ENCODE results near the gene CLIC5.

The CLIC5 gene

DNA sequence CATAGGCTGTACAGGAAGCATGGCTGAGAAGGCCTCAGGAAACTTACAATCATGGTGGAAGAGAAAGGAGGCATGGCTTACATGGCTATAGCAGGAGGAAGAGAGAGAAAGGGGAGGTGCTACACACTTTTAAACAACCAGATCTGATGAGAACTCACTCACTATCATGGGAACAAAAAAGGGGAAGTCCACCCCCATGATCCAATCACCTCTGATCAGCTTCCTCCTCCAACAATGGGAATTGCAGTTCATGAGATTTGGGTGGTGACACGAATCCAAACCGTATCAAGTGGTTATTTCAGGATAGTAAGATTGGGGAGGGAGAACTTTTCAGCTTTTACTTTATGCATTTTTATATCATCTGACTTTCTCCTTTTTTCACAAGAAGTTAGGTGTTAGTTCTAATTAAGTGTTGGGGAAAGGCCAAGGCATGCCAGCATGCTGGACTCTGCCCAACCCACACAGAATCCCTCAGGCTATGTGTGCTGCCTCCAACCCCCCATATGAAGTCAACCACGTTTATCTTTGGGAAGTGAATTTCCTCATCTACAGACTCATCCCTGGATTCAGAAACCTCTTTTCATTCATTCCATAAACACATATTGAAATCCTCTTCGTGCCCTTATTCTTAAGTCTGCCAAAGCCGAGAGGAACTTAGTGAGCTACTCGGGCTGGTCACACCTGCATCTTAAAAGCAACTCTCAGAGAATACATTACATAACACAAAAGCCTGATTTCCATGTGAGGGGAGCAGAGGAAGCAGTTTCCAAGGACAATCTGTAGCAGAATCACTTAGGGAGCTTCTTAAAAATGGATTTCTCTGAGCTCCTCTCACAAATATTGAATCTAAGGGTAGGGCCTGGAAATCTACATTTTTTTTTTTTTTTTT, 16.7 kb upstream of the CLIC5 start:
- peak in 1 of 2 experiments; percentile 4 for DNase-seq

DNA sequence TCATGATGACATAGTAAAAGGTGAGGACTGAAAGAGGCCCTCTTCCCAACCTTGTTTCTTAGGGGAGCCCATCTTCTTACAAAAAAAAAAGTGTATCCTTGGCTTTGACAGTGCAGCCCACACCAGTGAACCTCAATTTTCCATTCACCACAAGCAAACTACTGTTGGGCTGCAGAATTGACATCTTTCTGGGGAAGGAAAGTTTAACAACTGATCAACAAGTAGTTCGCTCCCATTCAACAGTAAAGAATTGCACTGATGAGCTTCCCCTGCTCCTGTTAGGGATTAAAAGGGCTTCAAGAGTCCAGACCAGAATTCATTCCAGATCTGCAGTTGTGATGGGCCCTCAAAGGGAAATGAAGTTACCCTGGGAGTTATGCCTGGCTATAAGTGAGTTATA, 13.9 kb upstream of the CLIC5 start:
- no peak for DNase-seq

DNA sequence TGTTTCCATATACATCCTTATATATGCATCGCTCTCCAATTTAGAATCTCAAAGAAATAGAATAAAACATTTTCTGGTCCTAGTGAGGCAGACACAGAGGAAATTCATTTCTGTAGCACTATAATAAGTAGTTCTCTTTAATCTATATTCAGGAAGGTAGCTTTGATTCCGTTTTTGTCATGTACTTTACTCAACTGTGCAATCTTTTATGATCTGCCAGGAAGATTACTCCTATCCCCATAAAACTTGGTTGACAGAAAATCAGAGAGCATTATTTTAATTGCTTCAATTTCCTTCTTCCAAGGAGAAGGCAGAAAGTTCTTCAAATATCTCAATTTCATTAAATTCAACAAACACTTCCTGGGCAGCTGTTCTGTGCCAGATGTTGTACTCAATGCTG, 10.6 kb upstream of the CLIC5 start:
- DNase-seq: no peak

DNA sequence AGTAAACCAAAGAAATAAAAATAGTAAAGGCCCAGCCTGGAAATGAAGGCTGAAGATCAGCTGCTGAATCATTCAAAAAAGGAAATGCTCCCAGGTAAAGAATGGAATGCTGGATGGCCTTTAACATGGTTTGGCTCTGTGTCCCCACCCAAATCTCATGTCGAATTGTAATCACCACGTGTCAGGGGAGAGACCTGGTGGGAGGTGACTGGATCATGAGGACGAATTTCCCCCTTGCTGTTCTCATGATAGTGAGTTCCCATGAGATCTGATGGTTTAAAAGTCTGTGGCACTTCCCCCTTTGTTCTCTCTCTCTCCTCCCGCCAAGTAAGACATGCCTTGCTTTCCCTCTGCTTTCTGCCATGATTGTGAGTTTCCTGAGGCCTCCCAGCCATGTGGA, 9.9 kb upstream of the CLIC5 start:
- DNase-seq: no peak

DNA sequence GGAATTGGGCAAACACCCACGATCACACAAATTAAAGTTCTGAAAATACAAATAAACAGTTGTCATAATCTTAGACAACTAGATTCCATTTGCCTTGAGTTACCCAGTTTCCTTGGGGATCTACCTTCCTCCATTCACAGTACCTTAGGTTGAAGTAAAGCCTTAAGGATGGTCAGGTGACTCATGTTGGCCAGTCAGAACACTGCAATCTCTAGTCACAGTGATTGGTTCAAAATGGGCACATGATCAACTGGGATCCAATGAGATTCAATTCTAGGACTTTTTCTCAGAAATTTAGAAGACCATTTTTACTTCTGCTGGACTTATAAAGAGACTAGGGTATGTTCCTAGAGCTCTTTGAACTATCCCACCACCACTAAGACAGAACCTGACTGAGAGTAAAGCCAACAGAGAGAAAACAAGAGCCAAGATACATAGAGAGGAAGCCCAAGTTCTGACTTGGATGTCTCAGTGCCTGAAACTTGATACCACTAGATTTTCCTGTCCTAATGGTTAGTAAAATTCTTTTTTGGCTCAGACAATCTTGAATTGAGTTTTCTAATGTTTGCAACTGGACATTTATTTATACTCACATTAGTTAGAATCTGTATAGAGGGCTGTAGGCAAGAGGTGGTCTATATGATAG, 8.6 kb upstream of the CLIC5 start:
- DNase-seq: no peak

DNA sequence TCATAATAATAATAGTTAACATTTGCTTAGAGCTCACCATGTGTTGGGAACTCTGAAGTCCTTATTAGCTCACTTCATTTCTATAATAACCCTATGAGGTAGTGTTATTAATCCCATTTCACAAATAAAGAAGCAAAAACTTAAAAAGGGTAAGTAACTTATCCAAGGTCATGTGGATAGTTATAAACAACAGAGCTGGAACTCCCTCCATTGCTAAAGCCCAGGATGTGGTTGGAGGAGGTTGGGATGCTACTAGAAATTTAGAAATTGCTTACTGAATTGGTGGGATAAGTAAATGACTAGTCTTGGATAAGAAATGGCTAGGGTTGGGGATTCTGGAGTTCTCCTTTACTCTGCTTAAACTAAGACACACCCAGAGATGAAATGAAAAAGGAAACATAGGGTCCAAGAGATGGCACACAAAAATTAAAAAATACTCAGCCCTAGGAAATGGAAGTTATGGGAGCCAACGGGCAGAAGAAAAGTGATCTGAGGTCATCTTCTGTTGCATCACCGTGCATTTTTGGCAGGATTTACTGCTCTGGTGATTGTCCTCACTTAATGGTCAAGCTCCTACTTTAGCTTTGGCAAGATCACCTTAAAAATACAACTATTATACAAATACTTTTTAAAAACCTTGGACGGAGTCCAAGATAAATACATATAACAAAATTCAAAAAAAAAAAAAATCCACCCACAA, 7.7 kb upstream of the CLIC5 start:
- no peak for DNase-seq

DNA sequence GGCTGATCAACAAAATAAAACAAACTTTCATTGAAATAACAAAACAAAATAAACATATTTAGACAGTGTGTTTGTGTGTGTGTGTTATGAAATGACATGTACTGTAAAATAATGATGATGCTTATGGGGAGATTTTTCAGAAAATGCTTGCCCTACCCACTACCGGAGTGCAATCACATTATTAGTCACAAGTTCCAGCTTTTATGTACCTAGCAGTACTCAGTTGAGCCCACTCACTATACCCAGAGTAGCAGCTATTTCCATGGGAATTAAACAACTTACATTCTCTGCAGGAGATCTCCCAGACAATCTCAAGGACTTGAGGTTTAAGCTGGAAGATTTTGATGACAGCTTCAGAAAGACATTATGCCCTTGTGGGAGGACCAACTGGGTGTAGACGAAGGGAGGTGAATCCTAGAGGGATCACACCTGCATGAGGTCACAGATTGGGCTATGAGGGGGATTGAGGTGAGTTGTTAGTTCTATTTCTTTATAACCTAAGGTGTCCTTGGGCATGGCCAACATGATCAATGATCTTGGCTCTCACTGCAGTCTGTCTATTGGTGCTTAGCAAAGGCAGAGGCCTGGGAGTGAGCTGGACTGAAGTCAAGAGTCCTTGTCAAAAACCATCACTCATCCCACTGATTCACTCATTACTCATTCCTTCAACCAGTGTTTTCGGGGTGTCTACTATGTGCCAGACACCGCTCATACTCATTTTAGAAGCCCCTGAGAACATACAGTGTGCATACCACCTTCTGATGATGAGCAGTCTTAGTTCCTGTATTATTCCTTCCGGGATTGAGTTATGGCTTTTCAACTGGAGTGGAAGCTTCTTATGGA, 6.7 kb upstream of the CLIC5 start:
- no peak for DNase-seq

DNA sequence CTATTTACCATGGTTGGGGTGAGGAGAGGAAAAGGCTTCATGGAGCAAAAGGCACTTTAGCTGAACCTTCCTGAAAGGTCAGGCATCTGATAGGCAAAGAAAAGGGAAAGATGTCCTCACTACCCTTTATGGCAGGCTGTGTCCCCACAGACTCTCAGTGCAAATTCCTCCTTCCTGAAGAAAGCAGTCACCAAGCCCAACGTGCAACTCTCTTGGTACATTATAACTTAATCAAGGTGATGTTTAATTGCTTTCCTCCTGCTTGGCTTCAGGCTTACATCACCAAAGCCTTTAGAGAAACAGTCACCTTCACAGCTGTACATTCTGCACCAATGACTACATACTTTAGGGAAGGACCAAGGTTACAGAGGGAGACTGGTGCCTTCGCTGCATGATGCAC, 2.1 kb upstream of the CLIC5 start:
- no peak for DNase-seq

DNA sequence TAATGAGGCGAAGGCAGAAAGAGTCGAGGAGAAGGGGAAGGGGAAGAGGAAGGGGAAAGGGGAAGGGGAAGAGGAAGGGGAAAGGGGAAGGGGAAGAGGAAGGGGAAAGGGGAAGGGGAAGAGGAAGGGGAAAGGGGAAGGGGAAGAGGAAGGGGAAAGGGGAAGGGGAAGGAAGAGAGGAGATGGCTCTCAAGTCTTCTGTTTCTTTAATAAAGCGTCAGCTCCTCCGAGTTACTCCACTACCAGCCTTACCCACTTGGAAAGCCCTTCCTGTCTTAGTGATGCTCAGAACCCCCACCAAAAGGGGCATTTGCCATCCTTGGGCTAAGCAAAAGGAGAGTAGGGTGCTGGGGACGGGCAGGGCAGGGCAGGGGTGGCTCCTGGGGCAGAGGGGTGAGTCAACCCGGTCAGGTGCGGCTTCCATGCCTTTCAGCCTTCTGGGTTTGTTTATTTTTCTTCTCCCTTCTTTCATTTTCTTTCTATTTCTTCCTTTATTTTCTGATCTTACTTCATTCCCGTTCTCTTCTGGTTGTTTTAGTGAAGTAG, 476 bp upstream of the CLIC5 start:
- DNase-seq: peak in 1 of 2 experiments; percentile 9

DNA sequence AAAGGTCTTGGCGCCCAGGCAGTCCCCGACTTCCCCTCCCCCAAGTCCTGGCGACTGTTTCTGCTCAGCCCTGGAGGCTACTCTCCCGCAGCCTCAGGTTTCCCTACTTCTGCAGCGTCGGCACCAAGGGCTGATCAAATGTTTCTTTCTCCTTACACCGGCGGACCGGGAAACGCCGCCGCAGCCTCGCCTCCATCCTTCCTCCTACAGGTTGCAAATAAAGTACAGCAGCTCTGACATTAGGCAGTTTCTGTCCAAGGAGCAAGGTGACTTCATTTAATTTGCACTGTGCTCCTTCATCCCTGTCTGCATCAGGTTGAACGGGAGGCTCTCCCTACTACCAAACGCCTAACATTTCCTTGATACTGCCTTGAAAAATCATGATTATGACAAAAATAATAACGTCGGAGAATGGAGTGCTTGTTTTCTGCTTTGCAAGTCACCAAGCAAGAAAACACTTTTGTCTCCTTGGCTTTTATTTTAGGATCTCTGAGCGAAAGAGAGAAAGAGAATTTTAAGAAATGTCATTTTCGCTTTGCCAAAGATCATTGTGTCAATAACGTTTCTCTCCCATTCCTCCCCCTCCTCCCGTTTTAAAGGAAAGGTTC, 1.0 kb downstream of the CLIC5 start:
- no peak for DNase-seq

DNA sequence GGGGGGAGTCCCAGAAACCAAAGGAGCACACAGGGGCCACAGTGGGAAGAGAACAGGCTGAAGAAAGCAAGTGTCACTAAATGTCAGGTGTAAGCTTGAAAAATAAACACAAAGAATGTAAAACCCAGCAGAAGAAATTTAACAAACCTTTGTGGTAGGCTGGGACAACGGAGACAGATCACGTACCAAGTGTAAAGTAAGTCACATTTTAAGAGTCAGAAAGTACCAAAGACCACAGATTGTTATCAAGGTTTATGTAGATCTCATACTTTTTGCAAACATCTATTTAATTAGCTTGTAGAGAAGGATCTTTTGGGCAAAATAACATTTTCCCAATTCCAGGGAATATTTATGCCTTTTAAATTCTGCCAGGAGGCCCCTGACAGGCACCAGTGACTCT, 1.6 kb downstream of the CLIC5 start:
- no peak for DNase-seq

DNA sequence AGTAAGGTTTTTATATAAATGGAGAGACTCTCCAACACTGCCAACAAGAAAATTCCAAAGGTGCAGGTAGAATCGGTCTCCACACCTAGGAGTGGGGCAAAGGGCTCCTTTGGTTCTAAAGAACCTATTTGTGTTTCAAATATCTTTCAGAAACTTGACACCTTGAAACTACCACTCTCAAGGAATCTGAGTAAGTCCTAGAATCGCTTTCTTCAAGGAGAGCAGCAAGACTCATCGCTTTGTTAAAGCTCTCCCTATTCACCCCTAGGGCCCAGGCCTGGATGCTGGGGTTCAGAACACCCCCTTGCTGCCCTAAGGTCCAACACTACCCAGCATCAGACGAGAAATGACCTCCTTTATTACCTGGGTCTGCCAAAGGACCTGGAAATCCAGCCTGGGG, 2.0 kb downstream of the CLIC5 start:
- DNase-seq: no peak

DNA sequence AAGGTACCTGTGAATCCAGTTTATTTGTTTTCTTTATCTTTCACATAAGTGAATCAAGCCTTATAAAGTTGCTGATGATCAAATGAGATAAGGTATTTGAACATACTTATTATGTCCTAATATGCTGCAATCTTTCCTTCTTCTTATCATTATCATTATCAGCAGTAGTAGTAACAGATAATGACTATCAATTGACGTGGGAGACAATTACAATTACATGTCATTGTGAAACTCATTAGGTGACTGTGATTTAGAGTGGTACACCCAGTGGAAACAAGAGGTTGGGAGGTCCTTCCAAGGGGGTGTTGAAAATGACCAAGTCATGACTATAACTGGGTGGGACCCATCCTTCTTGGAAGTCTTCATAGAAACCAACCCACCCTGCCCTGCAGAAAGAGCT, 2.8 kb downstream of the CLIC5 start:
- DNase-seq: no peak

DNA sequence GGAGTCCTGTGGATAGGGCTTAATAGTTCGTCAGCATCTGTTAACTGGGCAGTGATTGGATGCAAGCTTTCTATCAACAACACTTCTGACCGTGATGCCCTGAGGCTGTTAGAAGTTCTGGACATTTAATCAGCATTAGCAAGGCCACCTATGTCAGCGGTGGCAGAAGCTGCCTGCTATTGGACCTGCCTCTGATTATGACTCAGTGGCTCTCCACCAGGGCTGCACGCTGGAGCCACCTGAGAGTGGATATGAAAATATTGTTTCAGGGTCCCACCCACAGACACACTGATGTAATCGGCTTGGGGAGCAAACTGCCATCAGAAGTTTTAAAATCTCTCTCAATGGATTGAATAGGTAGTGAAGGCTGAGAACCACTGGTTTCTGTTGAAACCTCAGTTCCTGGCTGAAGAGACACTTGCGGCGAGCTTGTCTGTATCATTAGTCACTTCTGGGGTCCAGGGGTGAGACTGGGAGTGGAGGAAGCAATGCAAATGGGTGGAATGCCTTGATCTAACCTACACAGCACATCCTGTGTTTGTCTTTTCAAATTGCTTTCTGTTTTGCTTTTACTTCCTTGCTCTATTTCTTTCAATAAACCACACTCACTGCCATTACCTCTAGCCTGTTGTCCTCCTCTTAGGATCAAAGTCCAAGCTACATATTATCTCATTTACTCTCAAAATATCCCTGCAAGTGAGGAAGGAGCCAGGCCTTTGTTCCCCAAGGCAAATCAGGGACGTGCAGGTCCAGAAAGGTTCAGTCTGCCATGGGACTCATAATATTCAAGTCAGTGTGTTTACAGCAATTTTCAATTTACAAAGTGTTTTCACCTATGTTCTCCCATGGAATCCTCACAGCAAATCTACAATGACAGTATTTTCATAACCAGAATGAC, 4.2 kb downstream of the CLIC5 start:
- no peak for DNase-seq

DNA sequence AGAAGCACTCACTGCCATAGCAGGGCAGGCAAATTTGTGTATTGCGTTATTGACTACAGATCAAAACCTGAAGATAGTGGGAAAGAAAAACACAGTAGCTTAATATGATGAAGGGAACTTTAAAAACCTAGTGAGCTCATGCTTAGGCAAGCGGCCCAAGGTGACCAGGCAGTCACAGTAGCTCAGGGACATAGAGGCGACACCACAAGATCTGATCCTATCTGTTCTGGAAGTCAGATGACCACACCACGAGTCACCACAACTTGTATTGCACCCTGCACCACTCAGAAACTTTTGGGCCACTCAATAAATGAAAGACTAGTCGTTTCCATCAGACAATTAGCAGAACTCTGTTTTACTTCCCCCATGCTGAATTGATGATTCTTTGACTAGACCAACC, 4.9 kb downstream of the CLIC5 start:
- no peak for DNase-seq

DNA sequence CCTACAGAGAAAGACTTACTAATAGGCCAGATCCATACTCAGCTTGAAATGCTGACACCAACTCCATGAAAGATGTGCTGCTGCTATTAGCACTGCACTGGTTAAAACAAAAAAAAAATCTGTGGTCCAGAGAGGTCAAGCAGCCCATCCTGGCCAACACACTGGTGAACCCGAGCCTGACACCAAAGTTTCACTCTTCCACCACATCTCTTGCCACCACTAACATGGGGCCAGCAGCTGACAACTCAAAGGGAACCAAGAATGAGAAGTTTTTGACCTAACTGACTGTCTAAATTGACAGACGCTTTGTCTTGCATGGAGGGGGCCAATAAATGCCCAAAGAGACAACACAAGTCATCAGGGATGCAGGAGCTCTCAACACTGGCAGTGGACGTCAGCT, 5.4 kb downstream of the CLIC5 start:
- no peak for DNase-seq

DNA sequence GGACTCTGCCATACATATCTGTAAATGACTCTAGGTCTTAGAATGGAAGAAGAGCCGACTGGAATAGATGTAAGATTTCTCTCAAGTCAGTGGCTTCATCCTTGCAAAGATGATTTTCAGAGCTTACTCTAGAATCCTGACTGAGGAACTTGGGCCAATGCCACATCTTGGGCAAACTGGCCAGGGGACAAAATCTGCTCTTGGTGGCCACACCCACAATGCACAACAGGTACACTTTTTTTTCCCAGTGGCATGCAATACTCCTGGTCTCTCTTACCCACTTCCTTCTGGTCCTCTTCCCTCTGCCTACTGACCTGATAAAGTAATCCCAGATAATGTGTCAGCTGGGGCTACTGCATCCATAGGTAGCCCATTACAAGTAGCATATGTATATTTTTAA, 13.4 kb downstream of the CLIC5 start:
- DNase-seq: no peak

DNA sequence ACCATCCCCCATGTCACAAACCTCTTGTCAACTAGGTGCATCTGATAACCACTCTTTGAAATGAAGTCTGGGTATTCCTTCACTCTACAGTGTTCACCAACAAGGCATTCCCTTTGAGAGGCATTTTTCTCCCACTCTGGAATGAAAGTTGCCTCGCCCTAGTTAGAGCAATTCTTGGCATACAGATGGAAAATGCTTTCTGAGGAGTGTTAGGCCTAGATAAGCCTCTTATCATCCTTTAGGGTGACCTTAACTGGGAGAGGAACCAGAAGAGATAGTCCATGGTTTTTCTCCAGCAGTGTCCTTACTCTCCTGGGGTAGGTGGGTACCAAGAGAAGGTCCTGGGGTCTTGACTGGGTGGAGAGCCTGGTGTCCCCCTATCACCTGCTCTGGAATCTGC, 14.8 kb downstream of the CLIC5 start:
- DNase-seq: no peak

DNA sequence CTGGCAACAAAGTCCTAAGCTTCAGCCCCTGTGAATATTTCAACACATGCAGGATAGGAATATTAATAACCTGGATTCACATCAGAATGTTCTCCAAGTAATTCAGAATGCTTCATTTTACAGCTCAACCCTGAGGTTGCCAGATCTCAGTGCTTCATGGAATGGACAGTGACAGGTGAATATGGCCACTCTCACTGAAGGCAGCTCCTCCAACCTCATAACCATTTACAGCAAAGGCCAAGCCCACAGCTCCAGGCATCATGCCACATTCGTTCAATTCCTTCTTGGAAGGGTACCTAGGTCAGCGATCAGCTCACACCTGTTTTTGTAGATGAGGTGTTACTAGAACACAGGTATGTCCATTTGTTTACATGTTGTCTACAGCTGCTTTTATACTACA, 17.1 kb downstream of the CLIC5 start:
- DNase-seq: no peak

DNA sequence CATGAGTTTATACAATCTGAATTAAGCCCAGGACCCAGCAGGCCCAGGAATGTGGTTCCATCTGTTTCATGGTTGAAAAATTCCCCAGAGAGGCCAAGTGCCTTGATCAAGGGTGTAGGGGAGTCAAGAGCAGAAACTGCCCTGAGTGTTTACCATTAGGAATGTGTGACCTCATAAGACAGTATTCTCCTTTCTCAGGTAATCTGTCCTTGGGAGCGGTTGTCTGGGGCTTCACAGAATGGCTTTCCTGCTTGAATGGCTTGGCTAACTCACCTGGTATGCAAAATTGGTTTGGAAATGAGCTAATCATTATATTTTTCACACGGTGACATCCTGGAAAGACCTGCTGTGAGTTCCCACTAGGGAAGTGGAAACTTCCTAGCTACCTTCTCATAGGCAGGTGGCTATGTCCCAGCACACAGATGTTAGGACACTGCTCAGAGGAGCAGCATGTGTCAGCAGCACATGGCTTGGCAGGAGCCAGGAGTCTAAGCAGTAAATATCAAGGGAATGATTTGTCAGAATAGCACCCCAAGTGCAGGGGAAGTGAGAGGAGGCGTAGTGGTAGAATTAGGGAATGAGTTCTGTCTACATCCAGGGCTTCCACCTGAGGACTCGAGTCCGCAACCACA, 17.7 kb downstream of the CLIC5 start:
- DNase-seq: no peak

DNA sequence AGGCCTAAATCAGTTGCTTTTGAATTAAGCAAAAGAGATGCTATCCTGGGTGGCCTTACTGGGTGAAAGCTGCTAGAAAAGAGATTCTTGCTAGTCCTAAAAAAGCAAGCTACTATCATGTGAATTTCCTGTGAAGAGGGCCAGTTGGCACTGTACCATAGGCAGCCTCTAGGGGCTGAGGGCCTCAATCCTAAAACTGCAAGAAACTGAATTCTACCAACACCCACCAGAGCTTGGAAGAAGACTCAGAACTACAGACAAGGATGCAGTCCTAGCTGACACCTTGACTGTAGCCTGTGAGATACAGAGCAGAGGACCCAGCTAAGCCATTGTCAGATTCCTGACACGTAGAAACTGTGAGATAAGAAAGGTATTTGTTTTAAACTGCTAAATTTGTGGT, 24.5 kb downstream of the CLIC5 start:
- peak in 1 of 2 experiments; percentile 21 for DNase-seq
